ENCODE measurements around the gene EPYC. TPM values are rescaled to one million over a fixed set of nuclear protein-coding genes. Genes with fewer than 3 reads are reported as not detected.

Gene EPYC
- total and polyA plus RNA-seq, 2 experiments from 2014 or later: not detected

DNA sequence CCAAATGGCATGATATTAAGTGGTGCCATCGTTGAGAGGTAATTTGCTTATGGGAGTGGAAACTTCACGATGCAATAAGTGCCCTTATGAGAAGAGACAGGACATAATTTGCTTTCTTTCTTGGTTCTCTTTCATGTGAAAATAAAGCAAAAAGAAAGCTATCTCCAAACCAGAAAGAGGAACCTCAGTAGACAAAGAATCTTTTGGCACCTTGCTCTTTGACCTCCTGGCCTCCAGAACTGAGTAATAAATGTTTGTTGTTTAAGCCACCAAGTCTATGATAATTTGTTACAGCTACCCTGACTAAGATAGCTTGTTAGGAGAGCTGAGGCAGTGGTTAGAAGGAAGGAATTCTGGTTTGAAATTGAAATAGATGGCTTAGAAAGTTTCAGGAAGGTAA lies 89.4 kb downstream of the EPYC start:
- TF ChIP-seq, protein P1, sequence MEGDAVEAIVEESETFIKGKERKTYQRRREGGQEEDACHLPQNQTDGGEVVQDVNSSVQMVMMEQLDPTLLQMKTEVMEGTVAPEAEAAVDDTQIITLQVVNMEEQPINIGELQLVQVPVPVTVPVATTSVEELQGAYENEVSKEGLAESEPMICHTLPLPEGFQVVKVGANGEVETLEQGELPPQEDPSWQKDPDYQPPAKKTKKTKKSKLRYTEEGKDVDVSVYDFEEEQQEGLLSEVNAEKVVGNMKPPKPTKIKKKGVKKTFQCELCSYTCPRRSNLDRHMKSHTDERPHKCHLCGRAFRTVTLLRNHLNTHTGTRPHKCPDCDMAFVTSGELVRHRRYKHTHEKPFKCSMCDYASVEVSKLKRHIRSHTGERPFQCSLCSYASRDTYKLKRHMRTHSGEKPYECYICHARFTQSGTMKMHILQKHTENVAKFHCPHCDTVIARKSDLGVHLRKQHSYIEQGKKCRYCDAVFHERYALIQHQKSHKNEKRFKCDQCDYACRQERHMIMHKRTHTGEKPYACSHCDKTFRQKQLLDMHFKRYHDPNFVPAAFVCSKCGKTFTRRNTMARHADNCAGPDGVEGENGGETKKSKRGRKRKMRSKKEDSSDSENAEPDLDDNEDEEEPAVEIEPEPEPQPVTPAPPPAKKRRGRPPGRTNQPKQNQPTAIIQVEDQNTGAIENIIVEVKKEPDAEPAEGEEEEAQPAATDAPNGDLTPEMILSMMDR (IDR thresholded peaks at IDR 0.05; ENCODE audit: low read depth, low read length): no peak
- no peaks in the 10 kb centered on the region for H3K36me3 ChIP-seq

More for the DNA sequence above, 89.4 kb downstream of the EPYC start:
- no peak for DNase-seq (ENCODE audit: low read depth in 1 of 2, low spot score in 1 of 2)
- Histone ChIP-seq H3K27ac (no peak overlapping the region), H3K9me3 (ENCODE audit: low read depth) (no peaks in the 10 kb centered on the region), H3K4me1 (ENCODE audit: low read depth) (no peaks in the 10 kb centered on the region), H3K27me3 (no peaks in the 10 kb centered on the region), H3K4me3 (no peak overlapping the region)

Other genes with a start within 250 kb of the EPYC start
- not detected in 2 replicates for gene CCER1, start 49.8 kb downstream of the EPYC start, total RNA-seq
- gene CCER1, start 49.8 kb downstream of the EPYC start, polyA plus RNA-seq: not detected in 2 replicates
- gene KERA, start 53.1 kb upstream of the EPYC start, total RNA-seq: not detected in 2 replicates
- not detected in 2 replicates for gene KERA, start 53.1 kb upstream of the EPYC start, polyA plus RNA-seq
- gene LUM, start 106.5 kb upstream of the EPYC start, total RNA-seq: 2.3 and 2.5 TPM in 2 replicates
- gene LUM, start 106.5 kb upstream of the EPYC start, polyA plus RNA-seq: 3.5 and 12.7 TPM in 2 replicates
- 0.92 and 1.5 TPM in 2 replicates for gene DCN, start 177.8 kb upstream of the EPYC start, total RNA-seq
- gene DCN, start 177.8 kb upstream of the EPYC start, polyA plus RNA-seq: 3.3 and 5.0 TPM in 2 replicates

Measured in cardiac muscle cell (in vitro differentiated cells and primary cell).